HG03442 (cell line): ENCODE measurements around the gene CRYBB2.
"Not testable (repeated sequence)": the region's sequence is repeated elsewhere in the genome, so short reads cannot be mapped to it uniquely, and the experiment has no call there.

Experiments
- ATAC-seq: cut with Tn5 transposase; IDR thresholded peaks from one replicate; pipeline ENCODE4 v1.9.1; 2021; ENCODE audit warnings: mild to moderate bottlenecking, moderate library complexity; ENCODE audit not compliant: unreplicated experiment

CRYBB2 gene

GRCh38 chr22:25219211-25219689, at the start of gene CRYBB2:
Gene CRYBB2 (plus strand): TSS chr22:25219639. CDS start chr22:25221430, 1,791 bp downstream.
- no peak for ATAC-seq

GRCh38 chr22:25170426-25170980, 48.9 kb upstream of the CRYBB2 start:
- ATAC-seq = no peak

- no peak for ATAC-seq
These were observed 47.3 kb upstream of the CRYBB2 start for GRCh38 chr22:25172153-25172552.

GRCh38 chr22:25174156-25174887, 45.1 kb upstream of the CRYBB2 start:
- ATAC-seq = no peak

DNA sequence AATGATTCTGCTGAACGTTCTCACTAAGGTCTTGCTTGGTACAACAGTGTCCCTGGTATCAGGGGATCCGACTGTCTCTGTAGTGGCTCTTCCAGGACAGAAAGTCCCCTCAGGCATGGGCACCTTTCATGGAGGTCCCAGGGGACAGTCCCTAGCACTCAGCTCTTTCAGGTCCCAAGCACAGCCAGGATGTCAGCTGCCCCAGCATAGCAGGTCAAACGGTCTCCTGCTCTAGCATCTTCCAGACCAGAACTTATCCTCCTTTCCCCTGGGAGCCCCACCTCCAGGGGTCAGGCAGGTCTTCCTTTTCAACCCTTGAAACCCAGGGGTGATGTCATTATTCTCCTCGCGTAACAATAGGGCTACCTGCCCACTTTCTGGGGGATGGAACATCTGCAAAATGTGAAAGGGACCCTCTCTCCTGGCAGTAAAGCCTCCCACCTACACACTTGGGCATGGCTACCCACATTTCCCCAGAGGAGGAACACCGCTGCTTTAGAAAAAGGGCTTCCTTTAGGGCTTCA, 44.5 kb upstream of the CRYBB2 start:
- no peak for ATAC-seq

DNA sequence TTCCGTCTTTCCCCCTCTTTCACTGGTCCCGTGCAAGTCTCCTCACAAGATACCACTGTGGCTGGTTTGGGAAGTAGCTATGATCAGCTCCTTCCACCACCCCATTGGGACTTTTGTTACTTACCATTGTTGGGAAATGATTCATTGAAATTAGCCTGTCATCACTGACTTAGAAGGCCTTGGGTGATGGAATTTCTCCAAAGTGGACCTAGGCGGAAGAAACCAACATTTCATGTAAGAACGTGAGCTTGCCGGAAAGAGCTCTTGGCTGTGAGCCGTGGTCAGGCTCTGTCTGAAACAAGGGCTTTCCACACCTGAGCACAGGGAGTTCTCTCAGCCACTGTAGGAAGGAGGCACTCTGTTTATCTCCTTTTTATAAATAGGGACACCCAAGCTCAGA, 43.3 kb upstream of the CRYBB2 start:
- ATAC-seq = no peak

- ATAC-seq = no peak
These were observed 42.6 kb upstream of the CRYBB2 start for GRCh38 chr22:25176799-25177198.

GRCh38 chr22:25177226-25177625, 42.2 kb upstream of the CRYBB2 start:
- ATAC-seq = no peak

- ATAC-seq = no peak
These were observed 41.5 kb upstream of the CRYBB2 start for GRCh38 chr22:25177895-25178294.

DNA sequence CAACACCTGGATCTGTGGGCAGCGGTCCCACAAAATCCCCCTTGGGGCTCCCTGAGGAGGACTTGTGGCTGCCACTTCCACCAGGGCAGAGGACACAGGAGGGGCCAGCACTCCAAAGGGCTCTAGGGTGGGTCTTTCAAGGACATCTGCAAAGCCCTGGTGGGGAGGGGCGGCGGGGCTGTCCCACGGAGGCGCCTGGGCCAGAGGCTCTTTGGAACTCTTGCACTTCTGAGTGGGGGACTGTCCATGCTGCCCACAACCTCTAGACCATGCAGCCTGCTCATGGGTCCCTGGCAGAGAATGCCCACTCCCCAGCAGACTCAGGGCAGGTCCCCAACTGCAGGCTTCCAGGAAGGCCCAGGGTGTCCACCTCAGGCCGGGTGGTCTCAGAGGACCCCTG, 41.1 kb upstream of the CRYBB2 start:
- ATAC-seq = not testable (repeated sequence)

- not testable (repeated sequence) for ATAC-seq
These were observed 40.4 kb upstream of the CRYBB2 start for GRCh38 chr22:25178869-25179631.

- ATAC-seq = no peak
These were observed 37.0 kb upstream of the CRYBB2 start for GRCh38 chr22:25182131-25183110.

DNA sequence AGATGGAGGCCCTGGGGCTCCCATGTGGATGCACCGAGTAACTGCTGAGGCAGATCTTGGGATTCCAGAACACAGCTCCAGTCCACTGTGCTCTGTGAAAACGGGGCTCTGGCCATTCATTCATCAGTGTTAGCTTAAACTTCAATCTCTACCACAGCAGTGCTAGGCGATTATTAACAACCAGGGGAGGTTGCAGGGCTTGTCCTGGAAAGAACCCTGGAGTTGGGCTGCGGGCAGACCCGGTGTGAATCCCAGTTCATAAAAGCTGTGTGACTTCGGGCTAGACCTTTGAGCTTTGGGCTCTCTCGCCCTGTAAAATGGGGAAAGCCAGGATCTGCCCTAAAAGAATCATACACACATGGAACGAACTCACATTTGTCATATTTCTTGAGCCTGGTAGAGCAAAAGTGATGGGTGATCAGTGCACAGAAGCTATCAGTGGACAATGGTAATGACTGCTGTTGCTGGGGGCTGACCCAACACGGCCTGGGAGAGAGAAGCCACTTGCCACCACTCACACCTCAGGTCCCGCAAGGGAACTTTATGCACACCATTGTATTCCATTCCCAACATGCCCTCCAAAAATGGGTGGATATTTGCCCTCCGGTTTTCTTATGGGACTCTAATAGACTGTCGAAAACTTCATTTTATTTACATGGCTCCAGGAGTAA, 35.4 kb upstream of the CRYBB2 start:
- ATAC-seq = no peak

- no peak for ATAC-seq
These were observed 33.3 kb upstream of the CRYBB2 start for GRCh38 chr22:25186140-25186539.

GRCh38 chr22:25187469-25187868, 32.0 kb upstream of the CRYBB2 start:
- ATAC-seq = no peak

DNA sequence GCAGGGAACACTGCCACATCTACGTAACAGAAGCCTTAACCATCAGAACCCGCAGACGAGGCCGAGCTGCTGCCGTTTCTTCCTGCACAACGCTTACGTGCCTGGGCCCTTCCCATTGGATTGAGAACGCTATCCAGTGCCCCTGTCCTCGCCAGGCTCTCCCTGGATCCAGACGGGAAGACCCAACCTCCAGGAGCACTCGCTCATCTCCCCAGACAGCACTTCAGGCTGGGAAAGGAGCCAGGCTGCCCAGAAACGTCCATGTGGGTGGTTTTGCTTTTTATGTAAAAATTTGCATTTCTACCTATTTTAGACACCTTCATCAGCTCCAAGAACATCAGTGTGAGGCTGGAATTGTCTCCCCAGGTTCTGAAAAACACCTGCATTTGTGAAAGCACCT, 27.0 kb upstream of the CRYBB2 start:
- ATAC-seq = no peak

- ATAC-seq = no peak
These were observed 26.3 kb upstream of the CRYBB2 start for GRCh38 chr22:25193130-25193529.

DNA sequence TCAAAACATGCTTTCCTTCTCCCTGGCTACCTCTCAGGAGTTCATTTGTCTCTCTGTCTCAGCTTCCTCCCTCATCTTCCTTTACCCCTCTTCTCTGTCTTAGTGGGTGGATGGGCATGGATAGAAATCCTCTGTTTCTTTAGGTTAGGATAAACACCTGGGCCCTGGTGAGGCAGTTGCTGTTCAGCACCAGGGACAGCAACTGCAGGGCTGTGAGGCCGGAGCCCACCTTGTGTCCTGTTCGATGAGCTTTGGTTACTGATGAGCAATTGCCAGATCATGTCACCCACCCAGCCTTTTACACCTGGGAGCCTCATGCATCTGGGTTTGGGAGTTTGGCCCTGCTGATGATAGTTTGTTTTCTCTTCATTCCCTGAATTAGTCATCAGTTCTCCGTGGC, 25.9 kb upstream of the CRYBB2 start:
- no peak for ATAC-seq

GRCh38 chr22:25196326-25196725, 23.1 kb upstream of the CRYBB2 start:
- no peak for ATAC-seq

DNA sequence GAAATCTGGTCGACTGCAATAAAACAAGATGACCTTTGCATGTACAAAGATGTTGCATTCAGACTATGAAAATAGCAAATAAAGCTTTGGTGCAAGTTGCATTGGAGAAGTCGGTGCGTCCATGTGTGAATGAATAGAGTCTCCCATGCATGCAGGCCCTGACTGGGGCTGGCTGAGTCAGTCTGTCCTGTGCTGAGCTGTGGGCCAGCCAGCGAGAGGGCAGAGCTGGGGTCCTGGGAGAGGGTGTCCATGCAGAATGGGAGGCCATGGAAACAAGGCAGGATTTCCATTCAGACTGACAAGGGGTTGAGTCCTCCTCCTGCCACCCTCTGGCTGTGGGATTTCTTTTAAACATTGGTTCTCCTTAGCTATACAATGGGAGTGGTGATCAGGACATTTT, 22.1 kb upstream of the CRYBB2 start:
- no peak for ATAC-seq
